ENCODE measurements around the gene ANKRD45.
"Not testable (repeated sequence)": the region's sequence is repeated elsewhere in the genome, so short reads cannot be mapped to it uniquely, and the experiment has no call there.

Gene ANKRD45, protein sequence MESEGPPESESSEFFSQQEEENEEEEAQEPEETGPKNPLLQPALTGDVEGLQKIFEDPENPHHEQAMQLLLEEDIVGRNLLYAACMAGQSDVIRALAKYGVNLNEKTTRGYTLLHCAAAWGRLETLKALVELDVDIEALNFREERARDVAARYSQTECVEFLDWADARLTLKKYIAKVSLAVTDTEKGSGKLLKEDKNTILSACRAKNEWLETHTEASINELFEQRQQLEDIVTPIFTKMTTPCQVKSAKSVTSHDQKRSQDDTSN

GRCh38 chr1:173669491-173669941 lies at the start of gene ANKRD45:
Gene ANKRD45, minus strand, starts transcription at chr1:173669851. Its CDS starts 10,433 bp downstream, at chr1:173659418.
- DNase-seq, result peak; percentile 82

GRCh38 chr1:173717238-173717637 lies 47.6 kb upstream of the ANKRD45 start:
- no peak for DNase-seq

GRCh38 chr1:173715538-173715844 lies 45.8 kb upstream of the ANKRD45 start:
- no peak for DNase-seq

DNA sequence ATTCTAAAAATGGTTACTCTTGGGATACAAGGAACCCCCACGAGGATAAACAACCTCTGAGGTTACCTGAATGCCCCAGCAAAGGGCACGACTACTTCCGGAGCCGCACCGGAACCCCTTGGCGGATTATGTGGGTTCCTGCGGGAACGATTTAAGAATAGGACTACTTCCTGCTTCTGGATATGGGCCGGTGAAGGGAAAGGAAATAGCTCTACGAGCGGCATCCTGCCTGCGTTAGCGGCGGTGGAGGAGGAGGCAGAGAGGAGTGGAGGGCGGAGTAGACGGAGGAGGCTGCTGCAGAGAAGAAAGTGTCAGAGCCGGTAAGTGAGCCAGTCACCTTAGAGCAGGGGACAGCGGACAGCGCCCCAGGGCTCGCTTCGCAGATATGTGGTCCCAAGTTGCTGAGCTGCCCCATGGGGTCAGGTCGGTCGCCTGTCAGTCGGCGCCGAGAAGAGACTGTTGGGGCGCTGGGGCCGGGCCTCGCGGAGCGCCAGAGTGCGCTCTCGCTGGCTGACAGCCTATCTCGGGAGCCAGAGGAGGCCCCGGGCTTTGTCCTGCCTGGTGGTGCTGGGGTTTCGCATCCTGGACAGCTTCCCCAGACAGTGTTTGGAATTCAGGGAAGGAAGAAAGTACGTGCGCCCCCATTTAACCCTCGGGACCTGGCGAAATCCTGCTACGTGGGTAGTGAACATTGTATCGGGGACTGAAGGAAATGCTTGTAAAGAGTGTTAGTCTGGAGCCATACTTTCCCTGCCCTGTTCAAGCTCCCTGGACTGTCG lies 45.3 kb upstream of the ANKRD45 start, which contains the start of gene KLHL20:
Gene KLHL20, plus strand, starts transcription at position 223 of the 779 bp plus-strand sequence. CDS start 1,063 bp downstream, outside the sequence.
- DNase-seq, result peak; percentile 87

- DNase-seq, result no peak
These were observed 44.7 kb upstream of the ANKRD45 start for GRCh38 chr1:173714441-173714758.

GRCh38 chr1:173708787-173709186 lies 39.1 kb upstream of the ANKRD45 start:
- DNase-seq, result no peak

DNA sequence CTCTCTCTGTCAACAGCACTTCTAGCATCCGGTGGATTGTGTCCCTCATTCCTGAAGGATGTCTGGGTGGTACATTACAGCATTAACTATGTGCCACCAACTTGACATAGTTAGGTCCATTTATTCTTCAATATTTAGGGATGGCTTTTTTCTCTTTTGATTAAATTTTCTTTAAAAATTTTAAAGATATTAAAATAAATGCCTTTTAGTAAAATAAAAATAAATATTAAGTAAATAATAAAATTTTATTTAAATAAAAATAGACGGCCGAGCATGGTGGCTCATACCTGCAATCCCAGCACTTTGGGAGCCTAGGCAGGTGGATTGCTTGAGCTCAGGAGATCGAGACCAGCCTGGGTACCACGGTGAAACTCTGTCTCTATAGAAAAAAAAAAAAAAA lies 35.5 kb upstream of the ANKRD45 start:
- DNase-seq, result no peak

- DNase-seq, result no peak
These were observed 33.1 kb upstream of the ANKRD45 start for GRCh38 chr1:173702736-173703135.

DNA sequence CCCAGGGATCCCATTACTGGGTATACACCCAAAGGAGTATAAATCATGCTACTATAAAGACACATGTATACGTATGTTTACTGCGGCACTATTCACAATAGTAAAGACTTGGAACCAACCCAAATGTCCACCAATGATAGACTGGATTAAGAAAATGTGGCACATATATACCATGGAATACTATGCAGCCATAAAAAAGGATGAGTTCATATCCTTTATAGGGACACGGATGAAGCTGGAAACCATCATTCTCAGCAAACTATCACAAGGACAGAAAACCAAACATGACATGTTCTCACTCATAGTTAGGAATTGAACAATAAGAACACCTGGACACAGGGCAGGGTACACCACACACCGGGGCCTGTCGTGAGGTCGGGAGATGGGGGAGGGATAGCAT lies 31.6 kb upstream of the ANKRD45 start:
- DNase-seq, result not testable (repeated sequence)

- no peak for DNase-seq
These were observed 23.6 kb upstream of the ANKRD45 start for GRCh38 chr1:173693238-173693637.

GRCh38 chr1:173688300-173688699 lies 18.6 kb upstream of the ANKRD45 start:
- DNase-seq, result no peak

DNA sequence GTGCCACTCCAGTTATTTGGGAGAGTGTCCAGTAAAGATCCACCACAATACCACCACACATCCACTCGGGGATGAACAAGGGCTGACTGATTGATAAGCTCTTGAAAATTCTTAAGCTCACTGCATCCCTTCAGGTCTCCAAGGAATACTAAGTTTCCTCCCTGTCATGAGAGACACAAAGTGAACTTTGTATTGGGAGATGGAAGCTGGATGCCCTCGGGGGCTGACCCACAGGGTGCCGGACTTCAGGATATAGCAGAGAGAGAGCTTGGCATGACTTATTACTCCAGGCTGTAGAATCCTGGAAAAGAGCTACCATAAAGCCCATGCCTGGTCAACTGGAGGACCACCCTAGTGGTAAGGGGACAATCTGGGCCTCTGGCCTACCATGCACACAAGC lies 15.5 kb upstream of the ANKRD45 start:
- not testable (repeated sequence) for DNase-seq

DNA sequence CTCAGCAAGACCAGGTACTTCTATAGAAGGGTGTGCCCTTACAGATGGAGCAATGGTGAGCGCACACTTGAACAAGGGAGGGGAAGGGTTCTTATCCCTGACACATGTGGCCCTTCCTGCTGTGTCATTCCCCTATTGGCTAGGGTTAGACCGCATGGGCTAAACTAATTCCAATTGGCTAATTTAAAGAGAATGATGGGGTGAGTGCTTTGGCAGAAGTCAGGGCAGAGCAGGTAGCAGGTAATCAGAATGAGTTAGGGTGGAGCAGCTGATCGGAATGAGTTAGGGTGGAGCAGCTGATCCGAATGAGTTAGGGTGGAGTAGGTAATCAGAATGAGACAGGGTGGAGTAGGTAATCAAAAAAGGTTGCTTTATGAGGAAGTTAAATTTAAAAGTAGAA lies 14.2 kb upstream of the ANKRD45 start:
- not testable (repeated sequence) for DNase-seq

- DNase-seq, result no peak
These were observed 12.5 kb upstream of the ANKRD45 start for GRCh38 chr1:173682184-173682583.

GRCh38 chr1:173680152-173680551 lies 10.5 kb upstream of the ANKRD45 start:
- DNase-seq, result not testable (repeated sequence)

GRCh38 chr1:173674496-173674895 lies 4.8 kb upstream of the ANKRD45 start:
- DNase-seq, result not testable (repeated sequence)

DNA sequence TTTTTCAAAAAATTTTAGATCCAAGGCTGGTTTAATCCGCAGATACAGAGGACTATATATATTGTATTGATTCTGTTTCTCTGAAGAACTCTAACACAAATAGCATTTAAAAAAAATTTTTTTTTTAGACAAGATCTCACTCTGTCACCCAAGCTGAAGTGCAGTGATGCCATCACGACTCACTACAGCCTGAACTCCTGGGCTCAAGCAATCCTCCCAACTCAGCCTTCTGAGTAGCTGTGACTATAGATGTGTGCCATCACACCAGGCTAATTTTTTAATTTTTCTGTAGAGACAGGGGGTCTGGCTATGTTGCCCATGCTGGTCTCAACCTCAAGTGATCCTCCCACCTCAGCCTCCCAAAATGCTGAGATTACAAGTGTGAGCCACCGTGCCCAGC lies 3.0 kb downstream of the ANKRD45 start:
- no peak for DNase-seq

GRCh38 chr1:173663159-173663558 lies 6.5 kb downstream of the ANKRD45 start:
- no peak for DNase-seq

GRCh38 chr1:173661763-173662162 lies 7.9 kb downstream of the ANKRD45 start:
- no peak for DNase-seq

DNA sequence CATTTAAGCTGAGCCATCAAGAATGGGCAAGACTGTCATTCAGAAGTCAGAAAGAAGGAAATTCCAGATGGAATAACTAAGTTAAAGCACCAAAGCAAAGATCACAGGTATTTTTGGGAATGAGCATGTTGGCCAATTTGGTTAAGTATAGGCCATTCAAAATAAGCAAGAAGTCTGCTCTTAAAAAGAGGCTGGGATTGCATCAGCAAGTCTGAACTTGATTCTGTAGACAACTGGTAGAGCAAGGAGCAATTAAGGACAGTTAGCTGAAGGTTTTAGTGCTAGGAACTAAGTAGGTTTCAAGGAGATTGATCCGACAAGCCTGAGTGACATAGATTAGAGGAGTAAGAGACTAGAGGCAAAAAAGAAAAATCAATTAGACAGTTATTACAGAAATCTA lies 8.4 kb downstream of the ANKRD45 start:
- no peak for DNase-seq

GRCh38 chr1:173660306-173660705 lies 9.3 kb downstream of the ANKRD45 start:
- no peak for DNase-seq

- no peak for DNase-seq
These were observed 20.6 kb downstream of the ANKRD45 start for GRCh38 chr1:173648880-173649605.

DNA sequence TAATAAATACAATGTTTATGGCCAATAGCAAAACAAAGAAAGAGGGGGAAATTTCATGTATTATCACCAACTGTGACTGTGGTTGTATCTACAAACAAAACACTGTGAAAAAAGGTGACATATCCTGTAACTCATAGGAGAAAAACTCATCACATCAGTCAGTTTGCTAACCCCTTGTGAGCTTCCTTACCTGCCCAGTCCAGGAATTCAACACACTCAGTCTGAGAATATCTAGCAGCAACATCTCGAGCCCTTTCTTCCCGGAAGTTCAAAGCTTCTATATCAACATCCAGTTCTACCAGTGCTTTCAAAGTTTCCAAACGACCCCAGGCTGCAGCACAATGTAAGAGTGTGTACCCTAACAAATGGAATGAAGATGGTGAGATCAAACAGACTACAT lies 23.0 kb downstream of the ANKRD45 start:
- DNase-seq, result no peak

All from NCI-H1105 (cell line).